ENCODE measurements around the gene MAGOH. TPM values are rescaled to one million over a fixed set of nuclear protein-coding genes. Genes with fewer than 3 reads are reported as not detected.

MAGOH gene
- 64.2 to 92.5 TPM (median 70.2 TPM) in 5 replicates for total RNA-seq (2022; extraction: Qiagen RNA extraction; ENCODE audit: low read depth)

DNA sequence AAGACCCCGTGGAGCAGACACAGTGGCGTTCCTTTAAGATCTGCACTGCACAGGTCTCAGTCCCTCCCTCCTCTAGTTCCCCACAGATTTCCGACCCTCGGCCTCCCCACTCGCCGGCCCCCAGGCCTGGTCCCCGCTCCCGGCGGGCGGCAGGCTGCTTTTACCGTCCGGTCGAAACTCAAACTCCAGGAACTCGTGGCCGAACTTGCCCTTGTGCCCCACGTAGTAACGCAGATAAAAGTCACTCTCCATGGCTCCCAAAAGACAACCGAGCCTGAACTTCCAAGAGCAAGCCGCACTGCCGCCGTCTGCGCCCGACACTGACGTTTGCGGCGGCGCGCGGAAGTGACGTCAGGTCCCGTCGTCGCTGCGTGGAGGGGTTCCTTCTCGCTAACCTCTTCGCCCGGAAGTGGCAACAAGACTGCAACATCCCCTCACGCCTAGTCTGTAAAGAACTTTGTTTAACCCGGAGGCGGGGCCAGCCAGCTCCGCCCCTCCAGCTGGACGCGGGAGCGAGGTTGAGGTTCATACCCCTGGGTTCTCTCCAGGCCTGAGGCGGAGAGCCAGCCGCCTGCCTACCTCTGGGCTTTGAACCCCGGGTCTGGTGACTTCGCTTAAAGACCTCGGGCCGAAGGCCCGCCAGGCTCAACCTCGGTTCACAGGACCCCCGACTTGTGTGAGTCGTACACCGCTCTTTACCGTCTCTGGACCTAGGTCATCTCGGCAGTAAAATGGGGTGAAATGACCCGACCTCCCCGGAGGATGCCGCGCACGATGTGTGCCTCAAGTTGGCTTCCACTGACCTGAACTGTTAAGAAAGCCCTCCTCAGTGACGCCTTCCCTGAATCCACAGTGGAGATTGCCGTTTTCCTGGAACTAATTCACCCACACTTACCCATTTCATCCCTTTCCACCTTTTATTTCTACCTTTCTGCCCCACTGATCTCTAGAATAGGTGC lies at the start of gene MAGOH:
Gene MAGOH (minus strand): TSS at position 322 of the 959 bp plus-strand sequence. CDS start 70 bp downstream, at position 252.

DNA sequence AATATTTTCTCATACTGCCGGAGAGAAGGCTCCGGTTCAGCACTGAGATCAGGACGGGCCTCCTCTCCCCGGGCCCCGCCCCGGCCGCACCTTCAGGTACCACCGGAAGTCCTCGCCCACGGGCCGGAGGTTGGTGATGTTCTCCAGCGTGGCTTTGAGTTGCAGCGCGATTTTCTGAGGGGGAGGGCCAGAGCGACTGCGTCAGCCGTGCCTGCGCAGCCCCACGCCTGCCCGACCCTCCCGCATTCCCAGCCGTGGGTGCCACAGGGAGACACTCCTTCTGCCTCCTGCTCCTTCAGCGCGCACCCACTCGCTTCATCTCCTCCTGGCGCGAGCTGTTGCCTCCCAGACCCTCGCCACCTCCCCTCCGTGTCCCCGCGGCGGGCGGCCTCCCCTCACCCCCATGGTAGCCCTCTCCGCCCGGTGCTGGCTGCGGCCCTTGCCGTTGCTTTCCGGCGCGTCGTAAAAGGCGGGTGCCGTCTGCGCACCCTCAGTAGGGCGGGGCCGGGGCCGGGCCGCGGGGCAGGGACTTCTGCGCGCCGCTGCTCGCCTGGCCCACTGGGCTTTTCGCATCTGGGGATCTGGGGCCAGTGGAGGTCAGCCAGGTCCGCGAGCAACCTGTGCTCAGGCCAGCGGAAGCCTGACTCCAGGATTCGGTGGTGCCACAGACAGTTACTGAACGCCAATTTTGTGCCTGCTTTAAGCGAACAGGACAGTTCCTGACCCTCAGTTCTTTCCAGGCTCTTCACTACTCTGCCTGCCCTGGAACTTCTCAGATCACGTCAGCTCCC lies 18.0 kb downstream of the MAGOH start, which contains the start of gene CZIB:
Gene CZIB (minus strand): TSS at position 464 of the 791 bp plus-strand sequence. CDS start 59 bp downstream, at position 405.

DNA sequence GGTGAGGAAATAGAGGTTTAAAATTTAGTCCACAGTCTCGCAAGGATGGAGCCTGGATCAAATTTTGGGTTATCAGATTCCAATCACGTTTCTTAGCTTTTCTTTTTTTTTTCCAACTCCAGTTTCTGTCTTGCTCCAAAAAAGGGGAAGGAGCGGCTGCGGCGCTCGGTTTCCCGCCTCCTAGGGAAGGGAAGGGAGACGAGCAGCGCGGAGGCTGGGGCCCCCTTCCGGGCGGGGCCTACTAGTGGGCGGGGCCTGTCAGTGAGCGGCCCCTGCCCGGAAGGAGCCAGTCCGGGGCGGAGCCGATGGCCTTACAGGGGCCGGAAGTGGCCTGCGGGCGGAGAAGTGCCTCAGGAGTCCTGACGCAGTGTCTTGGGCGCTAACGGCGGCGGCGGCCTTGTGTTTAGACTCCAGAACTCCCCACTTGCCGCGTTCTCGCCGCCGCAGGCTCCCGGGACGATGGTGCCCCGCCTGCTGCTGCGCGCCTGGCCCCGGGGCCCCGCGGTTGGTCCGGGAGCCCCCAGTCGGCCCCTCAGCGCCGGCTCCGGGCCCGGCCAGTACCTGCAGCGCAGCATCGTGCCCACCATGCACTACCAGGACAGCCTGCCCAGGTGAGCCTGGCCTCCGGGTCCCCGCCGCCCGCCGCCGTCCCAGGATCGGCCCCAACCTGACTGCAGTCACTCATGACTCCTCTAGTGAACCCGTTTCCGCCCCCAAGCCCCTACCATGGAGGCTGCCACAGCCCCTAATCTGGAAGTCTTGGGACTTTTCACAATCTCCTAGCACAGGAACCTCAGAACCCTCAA lies 41.6 kb downstream of the MAGOH start, which contains the start of gene CPT2:
Gene CPT2 (plus strand): TSS at position 340 of the 806 bp plus-strand sequence. CDS start 120 bp downstream, at position 460.

Other genes with a start within 250 kb of the MAGOH start
- gene PODN, start 176.3 kb downstream of the MAGOH start, total RNA-seq (2022; extraction: Qiagen RNA extraction; ENCODE audit: low read depth): 0.02 TPM in 1 of 5 replicates, not detected in the others
- 0.02 to 0.06 TPM in 2 of 5 replicates, not detected in the others for gene SLC1A7, start 95.9 kb downstream of the MAGOH start, total RNA-seq (2022; extraction: Qiagen RNA extraction; ENCODE audit: low read depth)
- gene CPT2, start 41.7 kb downstream of the MAGOH start, total RNA-seq (2022; extraction: Qiagen RNA extraction; ENCODE audit: low read depth): 7.6 to 10.0 TPM (median 8.9 TPM) in 5 replicates
- 26.2 to 32.3 TPM (median 29.8 TPM) in 5 replicates for gene CZIB, start 17.9 kb downstream of the MAGOH start, total RNA-seq (2022; extraction: Qiagen RNA extraction; ENCODE audit: low read depth)
- gene LRP8, start 89.6 kb upstream of the MAGOH start, total RNA-seq (2022; extraction: Qiagen RNA extraction; ENCODE audit: low read depth): 37.8 to 49.7 TPM (median 46.0 TPM) in 5 replicates
- not detected in 5 replicates for gene DMRTB1, start 220.9 kb upstream of the MAGOH start, total RNA-seq (2022; extraction: Qiagen RNA extraction; ENCODE audit: low read depth)